GM12878 (cell line): ENCODE data around the gene MSH5. TPM values are rescaled to one million over a fixed set of nuclear protein-coding genes. Genes with fewer than 3 reads are reported as not detected.

Experiments
- ATAC-seq: fragments of 200-7000 bp; cut with Tn5 transposase; 3 replicates; pipeline ENCODE4 v1.9.1; 2020; ENCODE audit warnings: mild to moderate bottlenecking, moderate library complexity
- BruUV-seq: library from RNA; stranded (reverse); fragments of 400-500 nt; replicated peaks from 2 replicates; lab custom pipeline; 2021; lab: Mats Ljungman, UMichigan
- CTCF ChIA-PET: fragments of 300-600 bp; sonication (Branson Sonifier 250); formaldehyde crosslinking; extraction: SDS; loops from one replicate; lab custom pipeline; 2021; ENCODE audit warnings: inconsistent platforms; lab: Yijun Ruan, JAX
- POLR2A ChIA-PET: fragments of 350-600 bp; formaldehyde crosslinking; extraction: SDS; loops from one replicate; lab custom pipeline; 2021; ENCODE audit warnings: inconsistent platforms; lab: Charles Lee
- RAD21 ChIA-PET: fragments of 300-600 bp; sonication (Branson Sonifier 250); formaldehyde crosslinking; loops from one replicate; lab custom pipeline; 2023; ENCODE audit warnings: antibody characterized with exemption; ENCODE audit not compliant: unreplicated experiment; lab: Charles Lee
- SMC1A ChIA-PET: fragments of 300-600 bp; sonication (Branson Sonifier 250); formaldehyde crosslinking; loops from one replicate; lab custom pipeline; 2023; ENCODE audit not compliant: unreplicated experiment, uncharacterized antibody; lab: Charles Lee
- DNase-seq: peaks from one replicate; pipeline ENCODE4 v3.0.0-alpha.2; 2011; ENCODE audit warnings: low read depth, low spot score
- FAIRE-seq: peaks from 3 replicates; lab custom pipeline; 2011; peaks lifted over from hg19 to GRCh38; lab: Jason Lieb, UNC
- H2AFZ ChIP-seq: 2 replicates; pipeline ENCODE4 v1.6.0; 2011; ENCODE audit warnings: low read depth, low read length, control low read depth; ENCODE audit not compliant: control insufficient read depth
- H3K27ac ChIP-seq: 2 replicates; pipeline ENCODE4 v1.5.1; 2011; ENCODE audit warnings: control low read depth; ENCODE audit not compliant: control insufficient read depth, insufficient read depth
- H3K27me3 ChIP-seq, 2 experiments: replicated peaks in 1 of 2; 2 replicates each; pipeline versions ENCODE4 v1.6.0 to v1.6.1; 2011; ENCODE audit warnings: low read length in 1 of 2; ENCODE audit not compliant: control insufficient read depth in 2 of 2, insufficient read depth in 2 of 2
- H3K36me3 ChIP-seq, 2 experiments: 2 replicates each; pipeline ENCODE4 v1.5.1; 2011; ENCODE audit warnings: low read length in 1 of 2; ENCODE audit not compliant: control insufficient read depth in 2 of 2, insufficient read depth in 2 of 2
- H3K4me1 ChIP-seq: 2 replicates; pipeline ENCODE4 v1.6.1; 2011; ENCODE audit warnings: mild to moderate bottlenecking, low read length, moderate library complexity, mixed read lengths; ENCODE audit not compliant: control insufficient read depth, insufficient read depth
- H3K4me2 ChIP-seq: 2 replicates; pipeline ENCODE4 v1.6.0; 2011; ENCODE audit warnings: control low read depth; ENCODE audit not compliant: control insufficient read depth, insufficient read depth
- H3K4me3 ChIP-seq: fragments of 200-600 bp; sonication (generic); 2 replicates; pipeline ENCODE4 v1.5.1; 2016
- H3K79me2 ChIP-seq: 2 replicates; pipeline ENCODE4 v1.6.0; 2011; ENCODE audit warnings: low read length; ENCODE audit not compliant: control insufficient read depth, insufficient read depth
- H3K9ac ChIP-seq: 2 replicates; pipeline ENCODE4 v1.8.0; 2011; ENCODE audit warnings: low read length, control low read depth, mixed read lengths; ENCODE audit not compliant: control insufficient read depth, insufficient read depth
- H3K9me3 ChIP-seq: replicated peaks from 3 replicates; pipeline ENCODE4 v1.5.1; 2011; ENCODE audit warnings: mild to moderate bottlenecking, low read length; ENCODE audit not compliant: control insufficient read depth, insufficient read depth
- H4K20me1 ChIP-seq: 2 replicates; pipeline ENCODE4 v1.6.0; 2011; ENCODE audit not compliant: control insufficient read depth, insufficient read depth
- ASH2L ChIP-seq: fragments of 300-600, 200-600 bp; sonication (generic); IDR thresholded peaks from 2 replicates; pipeline ENCODE4 v1.6.1; 2017; ENCODE audit warnings: low read depth, mild to moderate bottlenecking, borderline replicate concordance
- CHD4 ChIP-seq: fragments of 200-600 bp; sonication (generic); IDR thresholded peaks from 2 replicates; pipeline ENCODE4 v1.6.1; 2016; ENCODE audit warnings: mild to moderate bottlenecking
- HDGF ChIP-seq: fragments of 450-650 bp; IDR thresholded peaks from 2 replicates; pipeline ENCODE4 v1.6.1; 2016; ENCODE audit warnings: antibody characterized with exemption
- KDM1A ChIP-seq: fragments of 200-600 bp; sonication (generic); IDR thresholded peaks from 2 replicates; pipeline ENCODE4 v1.6.1; 2016; ENCODE audit warnings: borderline replicate concordance
- POLR2A ChIP-seq: IDR thresholded peaks from 2 replicates; pipeline ENCODE4 v1.6.1; 2011; ENCODE audit warnings: low read depth, mild to moderate bottlenecking, low read length
- SMAD1 ChIP-seq: fragments of 450-650 bp; IDR thresholded peaks from 2 replicates; pipeline ENCODE4 v1.6.1; 2018; ENCODE audit warnings: mild to moderate bottlenecking, low read depth; ENCODE audit not compliant: partially characterized antibody
- WGBS: methylation state at CpG from one replicate; pipeline ENCODE4 v1.1.6; 2016; ENCODE audit warnings: low lambda C conversion rate; ENCODE audit not compliant: insufficient replicate concordance, insufficient coverage; ENCODE audit errors: missing lambda C conversion rate; 5-methylcytosine and 5-hydroxymethylcytosine counted together
- in situ Hi-C: fragments of 300-500 bp; cut with MboI; formaldehyde crosslinking; loops from 9 replicates; pipeline ENCODE4 v1.14.3; 2018; ENCODE audit warnings: mixed read lengths
- intact Hi-C: fragments of 100-400 bp; cut with micrococcal nuclease; formaldehyde crosslinking; loops from one replicate; pipeline ENCODE4 v1.14.2; 2022; ENCODE audit not compliant: unreplicated experiment
- polyA plus RNA-seq, 11 experiments: library from polyadenylated mRNA; depleted of rRNA in 4 of 11; unstranded in 6 of 11; stranded (reverse) in 5 of 11; fragments of >200 nt; fragmentation: Nextera tagmentation in 4 of 11; fragmentation: Illumina TruSeq in 1 of 11; extraction: Ambion mirVana in 4 of 11; extraction: Trizol in 1 of 11; gene quantifications; 1 replicate in 1 of 11; 2 replicates in 10 of 11; pipeline versions ENCODE4 v1.2.1 to v1.2.3, GENCODE V29; 2011 to 2016; ENCODE audit warnings: inconsistent platforms in 2 of 11, missing spikeins in 2 of 11, low read depth in 1 of 11
- total RNA-seq, 4 experiments: library from RNA; depleted of rRNA in 3 of 4; stranded (reverse); fragments of >200 nt in 3 of 4; fragmentation: Illumina TruSeq in 1 of 4; extraction: Trizol in 1 of 4; gene quantifications; 2 replicates each; pipeline versions ENCODE4 v1.2.1 to v1.2.3, GENCODE V29; 2013 to 2021
- TF ChIP-seq, protein P1 (sequence below), 3 experiments: IDR thresholded peaks in 2 of 3; conservative IDR thresholded peaks in 1 of 3; 2 replicates each; pipeline ENCODE4 v1.5.1; 2011; ENCODE audit warnings: low read depth in 3 of 3, low read length in 3 of 3, mild to moderate bottlenecking in 3 of 3, control low read depth in 2 of 3, moderate library complexity in 2 of 3, inconsistent platforms in 1 of 3, mixed read lengths in 1 of 3; ENCODE audit not compliant: control insufficient read depth in 2 of 3, insufficient read depth in 1 of 3; ENCODE audit errors: extremely low read depth in 1 of 3
- TF ChIP-seq, protein P2 (sequence below): IDR thresholded peaks from 2 replicates; pipeline ENCODE4 v1.6.1; 2011; ENCODE audit warnings: mild to moderate bottlenecking, low read depth, low read length, moderate library complexity; ENCODE audit not compliant: insufficient replicate concordance

MSH5 gene
- total and polyA plus RNA-seq, 10 of the 15 experiments (the other 5 are each of a cell fraction or from before 2014, with no cell fraction given): 9.1 to 52.7 (median 30.0) TPM

DNA sequence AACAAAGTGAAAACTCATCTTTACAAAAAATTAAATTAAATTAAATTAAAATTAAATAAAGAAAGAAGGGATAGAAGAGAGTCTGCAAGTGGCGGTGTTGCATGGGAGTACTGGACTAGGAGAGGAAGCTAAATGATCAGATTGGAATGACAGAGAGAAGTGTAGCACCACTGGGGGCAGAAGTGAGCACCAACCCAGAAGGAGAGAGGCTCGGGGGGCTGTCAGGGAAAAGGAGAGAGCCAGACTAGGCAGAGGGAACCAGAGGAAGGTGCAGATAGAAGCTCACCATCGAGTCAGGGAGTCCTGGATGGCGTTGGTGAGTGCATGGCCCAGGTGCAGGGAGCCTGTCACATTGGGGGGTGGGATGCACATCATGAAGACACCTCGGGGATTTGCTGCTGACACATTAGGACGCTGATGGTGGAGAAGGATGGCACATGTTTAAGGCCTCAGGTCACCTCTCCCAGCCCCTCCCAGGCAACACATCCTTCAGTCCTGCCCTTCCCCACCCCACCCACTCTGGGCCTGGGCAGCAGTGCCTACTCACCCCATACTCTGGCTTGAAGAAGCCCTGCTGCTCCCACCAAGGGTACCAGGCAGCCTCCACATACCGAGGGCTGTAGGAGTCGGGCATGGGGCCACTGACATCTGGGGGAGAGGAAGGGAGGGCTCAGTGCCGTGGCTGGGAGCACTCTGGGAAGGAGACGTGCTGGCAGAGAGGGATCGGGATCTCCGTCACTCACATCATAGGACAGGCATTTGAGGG is 51.7 kb downstream of the MSH5 start (continued):
- TF ChIP-seq, protein P1, sequence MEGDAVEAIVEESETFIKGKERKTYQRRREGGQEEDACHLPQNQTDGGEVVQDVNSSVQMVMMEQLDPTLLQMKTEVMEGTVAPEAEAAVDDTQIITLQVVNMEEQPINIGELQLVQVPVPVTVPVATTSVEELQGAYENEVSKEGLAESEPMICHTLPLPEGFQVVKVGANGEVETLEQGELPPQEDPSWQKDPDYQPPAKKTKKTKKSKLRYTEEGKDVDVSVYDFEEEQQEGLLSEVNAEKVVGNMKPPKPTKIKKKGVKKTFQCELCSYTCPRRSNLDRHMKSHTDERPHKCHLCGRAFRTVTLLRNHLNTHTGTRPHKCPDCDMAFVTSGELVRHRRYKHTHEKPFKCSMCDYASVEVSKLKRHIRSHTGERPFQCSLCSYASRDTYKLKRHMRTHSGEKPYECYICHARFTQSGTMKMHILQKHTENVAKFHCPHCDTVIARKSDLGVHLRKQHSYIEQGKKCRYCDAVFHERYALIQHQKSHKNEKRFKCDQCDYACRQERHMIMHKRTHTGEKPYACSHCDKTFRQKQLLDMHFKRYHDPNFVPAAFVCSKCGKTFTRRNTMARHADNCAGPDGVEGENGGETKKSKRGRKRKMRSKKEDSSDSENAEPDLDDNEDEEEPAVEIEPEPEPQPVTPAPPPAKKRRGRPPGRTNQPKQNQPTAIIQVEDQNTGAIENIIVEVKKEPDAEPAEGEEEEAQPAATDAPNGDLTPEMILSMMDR (IDR thresholded peaks at IDR 0.05 in 2 of 3, conservative IDR thresholded peaks at IDR 0.05 in 1 of 3; ENCODE audit: control insufficient read depth in 2 of 3, extremely low read depth in 1 of 3, insufficient read depth in 1 of 3, low read depth in 3 of 3, low read length in 3 of 3): peak; percentile 52 to 71 (median 68)
- TF ChIP-seq CHD4: no peak
- 0 out of 2 replicates have a peak, but pooled peaks have one; percentile 27 for TF ChIP-seq HDGF
- TF ChIP-seq, protein P2, sequence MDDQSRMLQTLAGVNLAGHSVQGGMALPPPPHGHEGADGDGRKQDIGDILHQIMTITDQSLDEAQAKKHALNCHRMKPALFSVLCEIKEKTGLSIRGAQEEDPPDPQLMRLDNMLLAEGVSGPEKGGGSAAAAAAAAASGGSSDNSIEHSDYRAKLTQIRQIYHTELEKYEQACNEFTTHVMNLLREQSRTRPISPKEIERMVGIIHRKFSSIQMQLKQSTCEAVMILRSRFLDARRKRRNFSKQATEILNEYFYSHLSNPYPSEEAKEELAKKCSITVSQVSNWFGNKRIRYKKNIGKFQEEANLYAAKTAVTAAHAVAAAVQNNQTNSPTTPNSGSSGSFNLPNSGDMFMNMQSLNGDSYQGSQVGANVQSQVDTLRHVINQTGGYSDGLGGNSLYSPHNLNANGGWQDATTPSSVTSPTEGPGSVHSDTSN: no peak
- no peak for TF ChIP-seq SMAD1

DNA sequence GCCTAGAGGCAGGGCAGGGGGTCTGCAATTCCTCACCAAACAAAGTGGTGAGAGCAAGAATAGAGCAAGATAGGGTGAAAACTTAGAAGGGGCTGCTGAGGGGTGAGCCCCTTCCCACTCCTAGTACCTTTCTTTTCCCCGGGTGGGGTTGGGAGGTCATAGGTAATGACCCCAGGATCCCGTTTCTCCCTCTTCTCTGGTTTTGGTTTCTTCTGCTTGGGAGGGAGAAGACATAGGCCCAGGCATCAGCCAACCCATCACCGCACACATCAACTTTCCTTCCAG is 52.2 kb downstream of the MSH5 start:
- FAIRE-seq: no peak

More for the DNA sequence above, 52.2 kb downstream of the MSH5 start:
- ChIA-PET CTCF (interaction anchor here (1.0 to 4.3 kb wide), 9 partner anchors 9 to 62 kb away, joined by 3 to 41 read pairs (median 7); partner anchors contain the start of genes CLIC1, HSPA1B and MSH5), RAD21 (interaction anchor here (3.9 kb wide), 1 partner anchor 52 kb away, joined by 22 read pairs; the partner anchor contains the start of gene MSH5), SMC1A (interaction anchor here (0.7 to 2.2 kb wide), 2 partner anchors 31 to 54 kb away, joined by 3 to 11 read pairs; no protein-coding TSS in a partner anchor), POLR2A (interaction anchor here (1.4 kb wide), 1 partner anchor 56 kb away, joined by 3 read pairs; the partner anchor contains the start of gene CLIC1)
- ATAC-seq (no peak), DNase-seq (no peak)
- WGBS: 63% methylated on average over 3 of the region's 3 CpGs
- no peak overlapping the region for H2AFZ ChIP-seq
- no peaks in the 10 kb centered on the region for H3K9me3 ChIP-seq
- H3K27ac ChIP-seq: no peak overlapping the region
- H3K4me2 ChIP-seq: no peak overlapping the region
- in situ Hi-C loops (no loop called here), intact Hi-C loops (no loop called here)
- H3K4me1 ChIP-seq: peaks cover 12% of the 10 kb centered on the region
- BruUV-seq: no TSS peak
- peaks cover 4 to 9% of the 10 kb centered on the region in 2 experiments; a peak in 3 of 4 replicates for H3K36me3 ChIP-seq
- no peak overlapping the region for H3K4me3 ChIP-seq
- H3K79me2 ChIP-seq: peaks cover 21% of the 10 kb centered on the region
- H4K20me1 ChIP-seq: no peaks in the 10 kb centered on the region
- no peaks in the 10 kb centered on the region for H3K27me3 ChIP-seq
- TF ChIP-seq POLR2A (no peak; the same call in 1 of the 2 replicates), ASH2L (no peak), KDM1A (no peak)
- H3K9ac ChIP-seq: no peak overlapping the region
